Measurements from ENCODE around the gene FTSJ1. TPM values are rescaled to one million over a fixed set of nuclear protein-coding genes. Genes with fewer than 3 reads are reported as not detected.
A peak's percentile ranks its signal among the peaks of the same experiment; 100 is the strongest.

FTSJ1 gene
- total RNA-seq, 1 experiment from 2014 or later, result 49.4 TPM

- no CpG with 5 or more reads among the region's 18 CpGs for WGBS (ENCODE audit: extremely low coverage, insufficient read length, low lambda C conversion rate)
- Histone ChIP-seq H3K9me3 (ENCODE audit: control insufficient read depth, low read depth, low read length) (peaks cover 35% of the 10 kb centered on the region), H3K27ac (ENCODE audit: insufficient read length, low read depth, low read length) (no peak within 1 kb of the TSS), H3K23me2 (ENCODE audit: insufficient read length, low read depth, low read length, poor library complexity, severe bottlenecking) (peaks cover 8% of the 10 kb centered on the region), H3K79me2 (ENCODE audit: insufficient read depth, low read length) (no peaks in the 10 kb centered on the region), H2AFZ (ENCODE audit: low read length) (no peak within 1 kb of the TSS), H4K8ac (replicated peaks; ENCODE audit: insufficient read length, low read depth, low read length) (no peak within 1 kb of the TSS), H3K27me3 (ENCODE audit: insufficient read depth, low read length) (no peaks in the 10 kb centered on the region), H3K23ac (ENCODE audit: insufficient read length, low read depth, low read length) (no peak within 1 kb of the TSS), H3K14ac (ENCODE audit: insufficient read depth, low read length) (no peak within 1 kb of the TSS), H3K4me2 (ENCODE audit: insufficient read depth, insufficient read length, low read length) (peak within 1 kb of the TSS; percentile 69), H2BK15ac (ENCODE audit: low read depth, low read length) (no peak within 1 kb of the TSS), H4K91ac (ENCODE audit: insufficient read length, low read depth, low read length) (no peak within 1 kb of the TSS), H3K56ac (ENCODE audit: insufficient read length, low read depth, low read length) (no peak within 1 kb of the TSS), H3K18ac (ENCODE audit: insufficient read length, low read depth, low read length) (no peak within 1 kb of the TSS), H3K4me1 (ENCODE audit: insufficient read depth, low read length) (peaks cover 4% of the 10 kb centered on the region; the same call in 1 of the 2 replicates), H2BK20ac (ENCODE audit: low read depth, low read length, poor library complexity, severe bottlenecking) (no peak within 1 kb of the TSS), H3T11ph (ENCODE audit: low read length) (no peak within 1 kb of the TSS), H4K5ac (ENCODE audit: insufficient read length, low read depth, low read length) (no peak within 1 kb of the TSS), H3K9ac (ENCODE audit: extremely low read depth, insufficient read length, low read length) (peak within 1 kb of the TSS; percentile 55), H2AK5ac (ENCODE audit: insufficient read length, low read length) (no peak within 1 kb of the TSS), H2BK5ac (ENCODE audit: insufficient read length, low read length) (no peak within 1 kb of the TSS), H3K4ac (ENCODE audit: low read depth, low read length) (no peak within 1 kb of the TSS), H3K79me1 (ENCODE audit: insufficient read depth, low read depth, low read length, poor library complexity, severe bottlenecking) (no peaks in the 10 kb centered on the region), H4K20me1 (ENCODE audit: control insufficient read depth, insufficient read depth, insufficient read length) (no peaks in the 10 kb centered on the region), H2BK12ac (ENCODE audit: insufficient read length, low read depth, low read length) (no peak within 1 kb of the TSS), H2BK120ac (ENCODE audit: low read depth, low read length, poor library complexity, severe bottlenecking) (no peak within 1 kb of the TSS)
- peaks cover 30 to 48% of the 10 kb centered on the region in 2 experiments for H3K4me1 Mint-ChIP-seq
- H3K36me3 Mint-ChIP-seq (ENCODE audit: insufficient read depth in 1 of 3, low read depth in 3 of 3), result peaks cover 18 to 23% (median 20%) of the 10 kb centered on the region in 3 experiments
- no peak for DNase-seq
- H3K4me3 Mint-ChIP-seq, result peak within 1 kb of the TSS; percentile 83 to 90
- H3K27ac Mint-ChIP-seq, result peak within 1 kb of the TSS in 1 of 3 experiments; percentile 65; a peak in 3 of 7 replicates
- H3K9me3 Mint-ChIP-seq, result peaks cover 77 to 87% of the 10 kb centered on the region in 2 experiments
- TF ChIP-seq CTCF (conservative IDR thresholded peaks at IDR 0.05), result no peak
- H3K27me3 Mint-ChIP-seq (ENCODE audit: low read depth), result peaks cover 5% of the 10 kb centered on the region
These were observed 5.7 kb upstream of the FTSJ1 start, which contains the start of gene SLC38A5 for GRCh38 chrX:48470110-48470832. SLC38A5 (minus strand) TSS chrX:48470260; CDS start chrX:48467924, 2,336 bp downstream.

All from H9 (cell line).